ENCODE measurements around the gene FHOD3. TPM values are rescaled to one million over a fixed set of nuclear protein-coding genes. Genes with fewer than 3 reads are reported as not detected.

The FHOD3 gene
- total RNA-seq, 1 experiment from 2014 or later, result 18.1 TPM

GRCh38 chr18:36734596-36734995 lies 437.1 kb downstream of the FHOD3 start:
- BruUV-seq (replicated peaks), result no TSS peak
- CTCF ChIA-PET, result no interaction called here
- TF ChIP-seq EZH2phosphoT487 (IDR thresholded peaks at IDR 0.05; ENCODE audit: borderline replicate concordance, low read length) (no peak), CTCF (conservative IDR thresholded peaks at IDR 0.05; ENCODE audit: low read depth, low read length) (no peak), EZH2 (IDR thresholded peaks at IDR 0.05; ENCODE audit: low read length, unreplicated experiment) (no peak)
- no peak overlapping the region for H3K4me3 ChIP-seq (ENCODE audit: low read length)
- no peaks in the 10 kb centered on the region for H3F3A ChIP-seq (ENCODE audit: low read length, unreplicated experiment)
- intact Hi-C loops (cut with micrococcal nuclease), result no loop called here
- no peak overlapping the region for H3K4me2 ChIP-seq (ENCODE audit: low read length)
- no peaks in the 10 kb centered on the region for H3K27me3 ChIP-seq (ENCODE audit: low read length)
- ATAC-seq (no peak), DNase-seq (no peak)
- no peaks in the 10 kb centered on the region for H3K9me3 ChIP-seq (ENCODE audit: low read length)
- H3K9me2 ChIP-seq (replicated peaks; ENCODE audit: low read length), result no peaks in the 10 kb centered on the region
- H3K9ac ChIP-seq (ENCODE audit: low read length), result no peak overlapping the region
- H3K36me3 ChIP-seq (ENCODE audit: low read depth, low read length), result no peaks in the 10 kb centered on the region
- H4K20me1 ChIP-seq (ENCODE audit: low read length), result no peaks in the 10 kb centered on the region
- no peaks in the 10 kb centered on the region for H3K4me1 ChIP-seq (ENCODE audit: insufficient read depth, low read length)
- no peak overlapping the region for H3K27ac ChIP-seq (ENCODE audit: low read length)
- H3K79me2 ChIP-seq (ENCODE audit: low read length), result no peaks in the 10 kb centered on the region
- POLR2A ChIA-PET (ENCODE audit: unreplicated experiment), result no interaction called here
- H2AFZ ChIP-seq (ENCODE audit: low read length), result no peak overlapping the region

GRCh38 chr18:36735130-36735529 lies 437.6 kb downstream of the FHOD3 start:
- Histone ChIP-seq H2AFZ (ENCODE audit: low read length) (no peak overlapping the region), H3K9ac (ENCODE audit: low read length) (no peak overlapping the region), H3F3A (ENCODE audit: low read length, unreplicated experiment) (no peaks in the 10 kb centered on the region), H3K27me3 (ENCODE audit: low read length) (no peaks in the 10 kb centered on the region), H3K4me1 (ENCODE audit: insufficient read depth, low read length) (no peaks in the 10 kb centered on the region), H3K4me3 (ENCODE audit: low read length) (no peak overlapping the region), H3K9me3 (ENCODE audit: low read length) (no peaks in the 10 kb centered on the region), H3K36me3 (ENCODE audit: low read depth, low read length) (no peaks in the 10 kb centered on the region), H3K9me2 (replicated peaks; ENCODE audit: low read length) (no peaks in the 10 kb centered on the region), H4K20me1 (ENCODE audit: low read length) (no peaks in the 10 kb centered on the region), H3K27ac (ENCODE audit: low read length) (no peak overlapping the region), H3K4me2 (ENCODE audit: low read length) (no peak overlapping the region), H3K79me2 (ENCODE audit: low read length) (no peaks in the 10 kb centered on the region)
- intact Hi-C loops (cut with micrococcal nuclease), result no loop called here
- BruUV-seq (replicated peaks), result no TSS peak
- no peak for ATAC-seq
- POLR2A ChIA-PET (ENCODE audit: unreplicated experiment), result no interaction called here
- TF ChIP-seq EZH2phosphoT487 (IDR thresholded peaks at IDR 0.05; ENCODE audit: borderline replicate concordance, low read length) (no peak), EZH2 (IDR thresholded peaks at IDR 0.05; ENCODE audit: low read length, unreplicated experiment) (no peak), CTCF (conservative IDR thresholded peaks at IDR 0.05; ENCODE audit: low read depth, low read length) (no peak)
- DNase-seq, result no peak
- CTCF ChIA-PET, result no interaction called here

DNA sequence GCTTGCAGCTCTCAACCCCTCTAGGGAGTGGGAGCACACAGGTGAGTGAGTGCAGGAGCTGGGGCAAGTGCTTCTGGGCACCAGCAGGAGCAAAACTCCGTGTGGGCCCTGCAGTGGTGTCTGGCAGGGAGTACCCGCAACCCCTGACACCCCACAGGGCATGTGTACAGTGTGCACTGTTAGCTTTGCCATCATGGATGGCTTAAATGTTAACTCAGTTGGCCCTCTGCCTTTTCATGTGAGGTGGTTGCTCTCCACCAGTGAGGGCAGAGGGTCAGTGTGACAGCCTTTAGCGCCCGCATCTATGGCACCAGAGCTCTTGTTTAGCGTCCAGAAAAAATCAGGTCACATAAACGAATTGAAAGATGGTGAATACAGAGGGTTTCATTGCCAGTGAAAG lies 438.6 kb downstream of the FHOD3 start:
- no peaks in the 10 kb centered on the region for H3K4me1 ChIP-seq (ENCODE audit: insufficient read depth, low read length)
- H3K4me2 ChIP-seq (ENCODE audit: low read length), result no peak overlapping the region
- no peak overlapping the region for H3K9ac ChIP-seq (ENCODE audit: low read length)
- H3K36me3 ChIP-seq (ENCODE audit: low read depth, low read length), result no peaks in the 10 kb centered on the region
- BruUV-seq (replicated peaks), result no TSS peak
- H3K9me2 ChIP-seq (replicated peaks; ENCODE audit: low read length), result no peaks in the 10 kb centered on the region
- no peaks in the 10 kb centered on the region for H4K20me1 ChIP-seq (ENCODE audit: low read length)
- no peak overlapping the region for H3K27ac ChIP-seq (ENCODE audit: low read length)
- intact Hi-C loops (cut with micrococcal nuclease), result no loop called here
- no peaks in the 10 kb centered on the region for H3K9me3 ChIP-seq (ENCODE audit: low read length)
- H3F3A ChIP-seq (ENCODE audit: low read length, unreplicated experiment), result no peaks in the 10 kb centered on the region
- H3K4me3 ChIP-seq (ENCODE audit: low read length), result no peak overlapping the region
- POLR2A ChIA-PET (ENCODE audit: unreplicated experiment), result no interaction called here
- H3K79me2 ChIP-seq (ENCODE audit: low read length), result no peaks in the 10 kb centered on the region
- DNase-seq (no peak), ATAC-seq (no peak)
- TF ChIP-seq EZH2 (IDR thresholded peaks at IDR 0.05; ENCODE audit: low read length, unreplicated experiment) (no peak), CTCF (conservative IDR thresholded peaks at IDR 0.05; ENCODE audit: low read depth, low read length) (no peak), EZH2phosphoT487 (IDR thresholded peaks at IDR 0.05; ENCODE audit: borderline replicate concordance, low read length) (no peak)
- CTCF ChIA-PET, result no interaction called here
- H2AFZ ChIP-seq (ENCODE audit: low read length), result no peak overlapping the region
- H3K27me3 ChIP-seq (ENCODE audit: low read length), result no peaks in the 10 kb centered on the region
